K562 (cell line): ENCODE measurements around the gene SLC4A1. TPM values are rescaled to one million over a fixed set of nuclear protein-coding genes. Genes with fewer than 3 reads are reported as not detected.

Experiments used
- CEBPZ ChIP-seq: fragments of 150-350 bp; IDR thresholded peaks from 2 replicates; pipeline ENCODE4 v1.6.1; 2014; ENCODE audit warnings: low read depth, mild to moderate bottlenecking, low read length, borderline replicate concordance
- CTBP1 ChIP-seq: fragments of 450-650 bp; IDR thresholded peaks from 2 replicates; pipeline ENCODE4 v1.6.1; 2016; ENCODE audit warnings: borderline replicate concordance
- FOXJ3 ChIP-seq: sonication (generic); formaldehyde crosslinking; IDR thresholded peaks from 2 replicates; pipeline ENCODE4 v1.4.0; 2020; ENCODE audit warnings: mild to moderate bottlenecking, missing genetic modification reagents
- IFI16 ChIP-seq: fragments of 250-450 bp; sonication (Bioruptor Pico); IDR thresholded peaks from 2 replicates; pipeline ENCODE4 v2.1.2; 2022; ENCODE audit warnings: mild to moderate bottlenecking, inconsistent platforms
- MYNN ChIP-seq, 2 experiments: sonication (generic); formaldehyde crosslinking in 1 of 2; IDR thresholded peaks; 2 replicates each; pipeline versions ENCODE4 v1.5.0 to v1.6.1; 2016 to 2020; ENCODE audit warnings: antibody characterized with exemption in 1 of 2, missing genetic modification reagents in 1 of 2
- NR2C2 ChIP-seq, 2 experiments: fragments of 200-800 bp in 1 of 2; sonication (Bioruptor generic) in 1 of 2; sonication (generic) in 1 of 2; formaldehyde crosslinking in 1 of 2; IDR thresholded peaks; 2 replicates each; pipeline versions ENCODE4 v1.6.1 to v1.8.0; 2016 to 2022; ENCODE audit warnings: mild to moderate bottlenecking in 1 of 2, missing compliant biosample characterization in 1 of 2, missing genetic modification characterization in 1 of 2, missing genetic modification reagents in 1 of 2
- RBBP5 ChIP-seq: fragments of 200-600 bp; sonication (generic); IDR thresholded peaks from 2 replicates; pipeline ENCODE4 v1.6.1; 2012; ENCODE audit warnings: borderline replicate concordance, mild to moderate bottlenecking, low read length, control low read depth, inconsistent platforms; ENCODE audit not compliant: insufficient read depth, poor library complexity, severe bottlenecking
- RFX1 ChIP-seq: fragments of 450-650 bp; IDR thresholded peaks from 2 replicates; pipeline ENCODE4 v1.6.1; 2016; ENCODE audit warnings: mild to moderate bottlenecking, moderate library complexity
- RFX7 ChIP-seq: fragments of 250-450 bp; sonication (Bioruptor Pico); IDR thresholded peaks from 2 replicates; pipeline ENCODE4 v1.5.1; 2021; ENCODE audit warnings: mild to moderate bottlenecking
- SIN3B ChIP-seq: fragments of 450-650 bp; IDR thresholded peaks from 2 replicates; pipeline ENCODE4 v1.6.1; 2017; ENCODE audit warnings: low read depth, mild to moderate bottlenecking, moderate library complexity
- SRSF7 ChIP-seq: fragments of 200-400 bp; formaldehyde crosslinking; optimal IDR thresholded peaks from 2 replicates; pipeline ENCODE3; 2017; ENCODE audit warnings: mild to moderate bottlenecking, low read depth, low read length
- TSC22D4 ChIP-seq: fragments of 450-650 bp; IDR thresholded peaks from 2 replicates; pipeline ENCODE4 v1.6.1; 2016; ENCODE audit warnings: missing genetic modification characterization, missing biosample characterization, control low read depth
- TSHZ1 ChIP-seq: fragments of 250-450 bp; sonication (Bioruptor Pico); IDR thresholded peaks from 2 replicates; pipeline ENCODE4 v1.4.0; 2020; ENCODE audit warnings: mild to moderate bottlenecking, moderate library complexity
- UBTF ChIP-seq, 2 experiments: IDR thresholded peaks; 2 replicates each; pipeline ENCODE4 v1.6.1; 2012; ENCODE audit warnings: improper control_type of control experiment in 2 of 2, low read depth in 2 of 2, low read length in 2 of 2, borderline replicate concordance in 1 of 2
- ZFX ChIP-seq: sonication (generic); formaldehyde crosslinking; IDR thresholded peaks from 2 replicates; pipeline ENCODE4 v1.8.0; 2022; ENCODE audit warnings: mild to moderate bottlenecking, missing genetic modification reagents, moderate library complexity
- ZNF263 ChIP-seq: sonication (generic); formaldehyde crosslinking; IDR thresholded peaks from 2 replicates; pipeline ENCODE4 v1.8.0; 2022; ENCODE audit warnings: mild to moderate bottlenecking, missing genetic modification reagents, borderline replicate concordance
- polyA plus RNA-seq, 8 experiments: library from polyadenylated mRNA; depleted of rRNA in 4 of 8; stranded (reverse) in 5 of 8; unstranded in 3 of 8; fragments of >200 nt; fragmentation: Nextera tagmentation in 2 of 8; fragmentation: Illumina TruSeq in 1 of 8; extraction: Ambion mirVana in 2 of 8; extraction: Trizol in 1 of 8; gene quantifications; 2 replicates each; pipeline versions ENCODE4 v1.2.1 to v1.2.3, GENCODE V29; 2011 to 2014; ENCODE audit warnings: inconsistent platforms in 1 of 8, missing spikeins in 1 of 8
- total RNA-seq, 7 experiments: library from RNA; depleted of rRNA in 6 of 7; stranded (reverse); fragments of >200 nt in 6 of 7; fragmentation: Illumina TruSeq in 2 of 7; extraction: Trizol in 2 of 7; gene quantifications; 2 replicates each; pipeline versions ENCODE4 v1.2.1 to v1.2.3, GENCODE V29; 2011 to 2021; ENCODE audit warnings: low replicate concordance in 1 of 7

The SLC4A1 gene
- total and polyA plus RNA-seq, 9 of the 15 experiments (the other 6 are each of a cell fraction or from before 2014, with no cell fraction given): 0.14 to 1.00 (median 0.53) TPM

- TF ChIP-seq CEBPZ (no peak), TSHZ1 (no peak), FOXJ3 (no peak), SIN3B (0 out of 2 replicates have a peak, but pooled peaks have one; percentile 36), RFX1 (no peak), ZFX (peak; percentile 77), TSC22D4 (tag) (no peak), RFX7 (CRISPR knock-in tag) (no peak), IFI16 (CRISPR knock-in tag) (no peak), UBTF (IDR thresholded peaks at IDR 0.05; ENCODE audit: borderline replicate concordance in 1 of 2, low read depth in 2 of 2, low read length in 2 of 2) (peak; percentile 77 to 88; a peak in 3 of 4 replicates), RBBP5 (peak; percentile 43), CTBP1 (peak; percentile 90), MYNN (IDR thresholded peaks at IDR 0.05) (peak; percentile 85; the same call in 1 of the 2 replicates), MYNN (CRISPR knock-in tag; IDR thresholded peaks at IDR 0.05) (no peak), SRSF7 (no peak), NR2C2 (CRISPR knock-in tag; IDR thresholded peaks at IDR 0.05) (0 out of 2 replicates have a peak, but pooled peaks have one; percentile 23), NR2C2 (tag; IDR thresholded peaks at IDR 0.05) (no peak), ZNF263 (peak; percentile 57; the same call in 1 of the 2 replicates)
These were observed 57.4 kb downstream of the SLC4A1 start (continued) for GRCh38 chr17:44210342-44211192.
